T-helper 2 cell (primary cell): ENCODE data around the gene NAALADL1.

ENCODE experiments used
- DNase-seq, 5 experiments: peaks; one replicate each; pipeline versions ENCODE4 v3.0.0 to v3.0.0-alpha.2; 2012 to 2022

NAALADL1 gene

GRCh38 chr11:65083134-65083833 is 24.9 kb upstream of the NAALADL1 start:
- peak in 1 of 5 experiments; percentile 21 for DNase-seq

- DNase-seq: no peak
Observed at GRCh38 chr11:65078786-65079342, 20.5 kb upstream of the NAALADL1 start.

GRCh38 chr11:65078151-65078550 is 19.8 kb upstream of the NAALADL1 start:
- peak; percentile 32 to 84 (median 60) for DNase-seq

- no peak for DNase-seq
Observed at GRCh38 chr11:65077451-65077850, 19.1 kb upstream of the NAALADL1 start.

- no peak for DNase-seq
Observed at GRCh38 chr11:65072631-65072966, 14.2 kb upstream of the NAALADL1 start.

GRCh38 chr11:65071907-65072630 is 13.7 kb upstream of the NAALADL1 start:
- no peak for DNase-seq

- DNase-seq: no peak
Observed at GRCh38 chr11:65069217-65069616, 10.9 kb upstream of the NAALADL1 start.

GRCh38 chr11:65067446-65067845 is 9.1 kb upstream of the NAALADL1 start:
- no peak for DNase-seq

- DNase-seq: no peak
Observed at GRCh38 chr11:65066805-65067291, 8.5 kb upstream of the NAALADL1 start.

- DNase-seq: no peak
Observed at GRCh38 chr11:65066315-65066714, 8.0 kb upstream of the NAALADL1 start.

GRCh38 chr11:65065851-65066250 is 7.5 kb upstream of the NAALADL1 start:
- no peak for DNase-seq

- DNase-seq: no peak
Observed at GRCh38 chr11:65064847-65065240, 6.5 kb upstream of the NAALADL1 start.

GRCh38 chr11:65063532-65063931 is 5.2 kb upstream of the NAALADL1 start:
- DNase-seq: no peak

GRCh38 chr11:65060913-65061408 is 2.6 kb upstream of the NAALADL1 start:
- DNase-seq: no peak

- peak in 1 of 5 experiments; percentile 49 for DNase-seq
Observed at GRCh38 chr11:65059959-65060824, 1.8 kb upstream of the NAALADL1 start.

- DNase-seq: no peak
Observed at GRCh38 chr11:65059523-65059922, 1.2 kb upstream of the NAALADL1 start.

GRCh38 chr11:65058012-65058411 is 341 bp downstream of the NAALADL1 start:
- DNase-seq: no peak

GRCh38 chr11:65057526-65057925 is 827 bp downstream of the NAALADL1 start:
- no peak for DNase-seq

GRCh38 chr11:65056999-65057398 is 1.4 kb downstream of the NAALADL1 start:
- DNase-seq: no peak

- DNase-seq: no peak
Observed at GRCh38 chr11:65055538-65055937, 2.8 kb downstream of the NAALADL1 start.

- DNase-seq: peak in 1 of 5 experiments; percentile 4
Observed at GRCh38 chr11:65053827-65054508, 4.4 kb downstream of the NAALADL1 start.

GRCh38 chr11:65051398-65051858 is 6.9 kb downstream of the NAALADL1 start:
- no peak for DNase-seq
